GM12878 (cell line): ENCODE results near the gene TCERG1L. TPM values are rescaled to one million over a fixed set of nuclear protein-coding genes. Genes with fewer than 3 reads are reported as not detected.

Experiments
- ATAC-seq: fragments of 200-7000 bp; cut with Tn5 transposase; 3 replicates; pipeline ENCODE4 v1.9.1; 2020; ENCODE audit warnings: mild to moderate bottlenecking, moderate library complexity
- BruUV-seq: library from RNA; stranded (reverse); fragments of 400-500 nt; replicated peaks from 2 replicates; lab custom pipeline; 2021; lab: Mats Ljungman, UMichigan
- CTCF ChIA-PET: fragments of 300-600 bp; sonication (Branson Sonifier 250); formaldehyde crosslinking; extraction: SDS; loops from one replicate; lab custom pipeline; 2021; ENCODE audit warnings: inconsistent platforms; lab: Yijun Ruan, JAX
- POLR2A ChIA-PET: fragments of 350-600 bp; formaldehyde crosslinking; extraction: SDS; loops from one replicate; lab custom pipeline; 2021; ENCODE audit warnings: inconsistent platforms; lab: Charles Lee
- RAD21 ChIA-PET: fragments of 300-600 bp; sonication (Branson Sonifier 250); formaldehyde crosslinking; loops from one replicate; lab custom pipeline; 2023; ENCODE audit warnings: antibody characterized with exemption; ENCODE audit not compliant: unreplicated experiment; lab: Charles Lee
- SMC1A ChIA-PET: fragments of 300-600 bp; sonication (Branson Sonifier 250); formaldehyde crosslinking; loops from one replicate; lab custom pipeline; 2023; ENCODE audit not compliant: unreplicated experiment, uncharacterized antibody; lab: Charles Lee
- DNase-seq: peaks from one replicate; pipeline ENCODE4 v3.0.0-alpha.2; 2011; ENCODE audit warnings: low read depth, low spot score
- FAIRE-seq: peaks from 3 replicates; lab custom pipeline; 2011; peaks lifted over from hg19 to GRCh38; lab: Jason Lieb, UNC
- H2AFZ ChIP-seq: 2 replicates; pipeline ENCODE4 v1.6.0; 2011; ENCODE audit warnings: low read depth, low read length, control low read depth; ENCODE audit not compliant: control insufficient read depth
- H3K27ac ChIP-seq: 2 replicates; pipeline ENCODE4 v1.5.1; 2011; ENCODE audit warnings: control low read depth; ENCODE audit not compliant: control insufficient read depth, insufficient read depth
- H3K27me3 ChIP-seq, 2 experiments: replicated peaks in 1 of 2; 2 replicates each; pipeline versions ENCODE4 v1.6.0 to v1.6.1; 2011; ENCODE audit warnings: low read length in 1 of 2; ENCODE audit not compliant: control insufficient read depth in 2 of 2, insufficient read depth in 2 of 2
- H3K36me3 ChIP-seq, 2 experiments: 2 replicates each; pipeline ENCODE4 v1.5.1; 2011; ENCODE audit warnings: low read length in 1 of 2; ENCODE audit not compliant: control insufficient read depth in 2 of 2, insufficient read depth in 2 of 2
- H3K4me1 ChIP-seq: 2 replicates; pipeline ENCODE4 v1.6.1; 2011; ENCODE audit warnings: mild to moderate bottlenecking, low read length, moderate library complexity, mixed read lengths; ENCODE audit not compliant: control insufficient read depth, insufficient read depth
- H3K4me2 ChIP-seq: 2 replicates; pipeline ENCODE4 v1.6.0; 2011; ENCODE audit warnings: control low read depth; ENCODE audit not compliant: control insufficient read depth, insufficient read depth
- H3K4me3 ChIP-seq: fragments of 200-600 bp; sonication (generic); 2 replicates; pipeline ENCODE4 v1.5.1; 2016
- H3K79me2 ChIP-seq: 2 replicates; pipeline ENCODE4 v1.6.0; 2011; ENCODE audit warnings: low read length; ENCODE audit not compliant: control insufficient read depth, insufficient read depth
- H3K9ac ChIP-seq: 2 replicates; pipeline ENCODE4 v1.8.0; 2011; ENCODE audit warnings: low read length, control low read depth, mixed read lengths; ENCODE audit not compliant: control insufficient read depth, insufficient read depth
- H3K9me3 ChIP-seq: replicated peaks from 3 replicates; pipeline ENCODE4 v1.5.1; 2011; ENCODE audit warnings: mild to moderate bottlenecking, low read length; ENCODE audit not compliant: control insufficient read depth, insufficient read depth
- H4K20me1 ChIP-seq: 2 replicates; pipeline ENCODE4 v1.6.0; 2011; ENCODE audit not compliant: control insufficient read depth, insufficient read depth
- BCLAF1 ChIP-seq: fragments of 450-650 bp; IDR thresholded peaks from 2 replicates; pipeline ENCODE4 v1.6.1; 2017; ENCODE audit warnings: antibody characterized with exemption, mild to moderate bottlenecking, moderate library complexity
- CEBPB ChIP-seq, 2 experiments: fragments of 150-350 bp in 1 of 2; IDR thresholded peaks; 2 replicates each; pipeline ENCODE4 v1.6.1; 2012 to 2014; ENCODE audit warnings: low read depth in 2 of 2, low read length in 2 of 2, borderline replicate concordance in 1 of 2, inconsistent platforms in 1 of 2
- DPF2 ChIP-seq: fragments of 450-650 bp; IDR thresholded peaks from 2 replicates; pipeline ENCODE4 v1.6.1; 2017; ENCODE audit warnings: mild to moderate bottlenecking
- HCFC1 ChIP-seq: fragments of 150-350 bp; IDR thresholded peaks from 2 replicates; pipeline ENCODE4 v1.6.1; 2014; ENCODE audit warnings: low read length
- HDGF ChIP-seq: fragments of 450-650 bp; IDR thresholded peaks from 2 replicates; pipeline ENCODE4 v1.6.1; 2016; ENCODE audit warnings: antibody characterized with exemption
- KAT2A ChIP-seq: conservative IDR thresholded peaks from 2 replicates; pipeline ENCODE4 v1.6.1; 2011; ENCODE audit warnings: low read depth, low read length; ENCODE audit not compliant: control insufficient read depth
- POU2F2 ChIP-seq: IDR thresholded peaks from 3 replicates; pipeline ENCODE4 v1.6.1; 2011; ENCODE audit warnings: low read depth, mild to moderate bottlenecking, low read length, borderline replicate concordance
- RELB ChIP-seq: fragments of 450-650 bp; IDR thresholded peaks from 2 replicates; pipeline ENCODE4 v1.6.1; 2017; ENCODE audit warnings: low read depth, mild to moderate bottlenecking, moderate library complexity
- RUNX3 ChIP-seq: IDR thresholded peaks from 2 replicates; pipeline ENCODE4 v1.6.1; 2012; ENCODE audit warnings: low read length, inconsistent platforms
- SP1 ChIP-seq: IDR thresholded peaks from one replicate; pipeline ENCODE4 v1.6.1; 2011; ENCODE audit warnings: low read depth, low read length
- ZNF207 ChIP-seq: fragments of 450-650 bp; IDR thresholded peaks from 2 replicates; pipeline ENCODE4 v1.6.1; 2014; ENCODE audit warnings: antibody characterized with exemption, mild to moderate bottlenecking, borderline replicate concordance
- WGBS: methylation state at CpG from one replicate; pipeline ENCODE4 v1.1.6; 2016; ENCODE audit warnings: low lambda C conversion rate; ENCODE audit not compliant: insufficient replicate concordance, insufficient coverage; ENCODE audit errors: missing lambda C conversion rate; 5-methylcytosine and 5-hydroxymethylcytosine counted together
- in situ Hi-C: fragments of 300-500 bp; cut with MboI; formaldehyde crosslinking; loops from 9 replicates; pipeline ENCODE4 v1.14.3; 2018; ENCODE audit warnings: mixed read lengths
- intact Hi-C: fragments of 100-400 bp; cut with micrococcal nuclease; formaldehyde crosslinking; loops from one replicate; pipeline ENCODE4 v1.14.2; 2022; ENCODE audit not compliant: unreplicated experiment
- polyA plus RNA-seq, 11 experiments: library from polyadenylated mRNA; depleted of rRNA in 4 of 11; unstranded in 6 of 11; stranded (reverse) in 5 of 11; fragments of >200 nt; fragmentation: Nextera tagmentation in 4 of 11; fragmentation: Illumina TruSeq in 1 of 11; extraction: Ambion mirVana in 4 of 11; extraction: Trizol in 1 of 11; gene quantifications; 1 replicate in 1 of 11; 2 replicates in 10 of 11; pipeline versions ENCODE4 v1.2.1 to v1.2.3, GENCODE V29; 2011 to 2016; ENCODE audit warnings: inconsistent platforms in 2 of 11, missing spikeins in 2 of 11, low read depth in 1 of 11
- total RNA-seq, 4 experiments: library from RNA; depleted of rRNA in 3 of 4; stranded (reverse); fragments of >200 nt in 3 of 4; fragmentation: Illumina TruSeq in 1 of 4; extraction: Trizol in 1 of 4; gene quantifications; 2 replicates each; pipeline versions ENCODE4 v1.2.1 to v1.2.3, GENCODE V29; 2013 to 2021

Gene TCERG1L
- total and polyA plus RNA-seq, 10 of the 15 experiments (the other 5 are each of a cell fraction or from before 2014, with no cell fraction given), result not detected

- Histone ChIP-seq H3K36me3 (no peaks in the 10 kb centered on the region), H3K79me2 (no peaks in the 10 kb centered on the region), H3K9ac (no peak overlapping the region), H4K20me1 (no peaks in the 10 kb centered on the region), H2AFZ (no peak overlapping the region), H3K4me3 (no peak overlapping the region), H3K9me3 (no peaks in the 10 kb centered on the region; the same call in 2 of the 3 replicates), H3K27me3 (no peaks in the 10 kb centered on the region), H3K27ac (no peak overlapping the region), H3K4me1 (no peaks in the 10 kb centered on the region), H3K4me2 (no peak overlapping the region)
- SMC1A ChIA-PET, result no interaction called here
- WGBS, result 34% methylated on average over 18 of the region's 18 CpGs
- DNase-seq, result no peak
- no peak for FAIRE-seq
- no peak for ATAC-seq
- CTCF ChIA-PET, result no interaction called here
- no TSS peak for BruUV-seq
- intact Hi-C loops, result no loop called here
- TF ChIP-seq RELB, result no peak
- no peak for TF ChIP-seq POU2F2
- no peak for TF ChIP-seq KAT2A
- TF ChIP-seq BCLAF1, result no peak
- no peak for TF ChIP-seq CEBPB (IDR thresholded peaks at IDR 0.05; ENCODE audit: borderline replicate concordance in 1 of 2, low read depth in 2 of 2, low read length in 2 of 2)
- no peak for TF ChIP-seq HDGF
- no peak for TF ChIP-seq DPF2
- TF ChIP-seq SP1, result no peak
- no peak for TF ChIP-seq RUNX3
- TF ChIP-seq ZNF207, result no peak
- TF ChIP-seq HCFC1, result no peak
- RAD21 ChIA-PET, result interaction anchor here (0.6 kb wide), 1 partner anchor 648 kb away, joined by 3 read pairs; no protein-coding TSS in a partner anchor
- POLR2A ChIA-PET, result no interaction called here
- in situ Hi-C loops, result no loop called here
Observed at GRCh38 chr10:131226446-131227162, 84.9 kb downstream of the TCERG1L start.
